GM12875 (cell line): ENCODE data around the gene GP1BA.
"Not testable (repeated sequence)": the region's sequence is repeated elsewhere in the genome, so short reads cannot be mapped to it uniquely, and the experiment has no call there.

Source experiments
- H3K4me3 ChIP-seq: one replicate; pipeline ENCODE4 v1.5.1; 2011; ENCODE audit warnings: low read depth, low read length, control low read depth
- TF ChIP-seq, protein P1 (sequence below): IDR thresholded peaks from 2 replicates; pipeline ENCODE4 v1.5.1; 2011; ENCODE audit warnings: low read depth, mild to moderate bottlenecking, control low read depth, inconsistent platforms, low read length, moderate library complexity, borderline replicate concordance; ENCODE audit not compliant: insufficient read depth

The GP1BA gene

DNA sequence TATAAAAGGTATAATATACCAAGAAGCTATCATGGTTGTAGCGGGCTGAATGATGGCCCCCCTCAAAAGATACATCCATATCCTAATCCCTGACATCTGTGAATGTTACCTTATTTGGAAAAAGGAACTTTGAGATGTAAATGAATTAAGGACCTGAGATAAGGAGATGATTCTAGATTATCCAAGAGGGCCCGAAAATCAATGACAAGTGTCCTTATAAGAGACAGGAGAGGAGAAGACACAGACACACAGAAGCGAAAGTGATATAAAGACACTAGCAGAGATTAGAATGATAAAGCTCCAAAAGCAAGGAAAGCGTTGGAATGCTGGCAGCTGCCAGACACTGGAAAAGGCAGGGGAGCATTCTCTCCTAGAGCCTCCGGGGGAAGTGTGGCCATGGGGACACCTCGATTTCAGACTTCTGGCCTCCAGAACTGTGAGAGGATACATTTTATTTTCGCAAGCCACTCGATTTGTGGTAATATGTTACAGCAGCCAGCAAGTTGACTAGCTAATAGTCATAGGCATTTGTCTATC is 12.5 kb upstream of the GP1BA start:
- TF ChIP-seq, protein P1, sequence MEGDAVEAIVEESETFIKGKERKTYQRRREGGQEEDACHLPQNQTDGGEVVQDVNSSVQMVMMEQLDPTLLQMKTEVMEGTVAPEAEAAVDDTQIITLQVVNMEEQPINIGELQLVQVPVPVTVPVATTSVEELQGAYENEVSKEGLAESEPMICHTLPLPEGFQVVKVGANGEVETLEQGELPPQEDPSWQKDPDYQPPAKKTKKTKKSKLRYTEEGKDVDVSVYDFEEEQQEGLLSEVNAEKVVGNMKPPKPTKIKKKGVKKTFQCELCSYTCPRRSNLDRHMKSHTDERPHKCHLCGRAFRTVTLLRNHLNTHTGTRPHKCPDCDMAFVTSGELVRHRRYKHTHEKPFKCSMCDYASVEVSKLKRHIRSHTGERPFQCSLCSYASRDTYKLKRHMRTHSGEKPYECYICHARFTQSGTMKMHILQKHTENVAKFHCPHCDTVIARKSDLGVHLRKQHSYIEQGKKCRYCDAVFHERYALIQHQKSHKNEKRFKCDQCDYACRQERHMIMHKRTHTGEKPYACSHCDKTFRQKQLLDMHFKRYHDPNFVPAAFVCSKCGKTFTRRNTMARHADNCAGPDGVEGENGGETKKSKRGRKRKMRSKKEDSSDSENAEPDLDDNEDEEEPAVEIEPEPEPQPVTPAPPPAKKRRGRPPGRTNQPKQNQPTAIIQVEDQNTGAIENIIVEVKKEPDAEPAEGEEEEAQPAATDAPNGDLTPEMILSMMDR = no peak
- H3K4me3 ChIP-seq = no peak overlapping the region

DNA sequence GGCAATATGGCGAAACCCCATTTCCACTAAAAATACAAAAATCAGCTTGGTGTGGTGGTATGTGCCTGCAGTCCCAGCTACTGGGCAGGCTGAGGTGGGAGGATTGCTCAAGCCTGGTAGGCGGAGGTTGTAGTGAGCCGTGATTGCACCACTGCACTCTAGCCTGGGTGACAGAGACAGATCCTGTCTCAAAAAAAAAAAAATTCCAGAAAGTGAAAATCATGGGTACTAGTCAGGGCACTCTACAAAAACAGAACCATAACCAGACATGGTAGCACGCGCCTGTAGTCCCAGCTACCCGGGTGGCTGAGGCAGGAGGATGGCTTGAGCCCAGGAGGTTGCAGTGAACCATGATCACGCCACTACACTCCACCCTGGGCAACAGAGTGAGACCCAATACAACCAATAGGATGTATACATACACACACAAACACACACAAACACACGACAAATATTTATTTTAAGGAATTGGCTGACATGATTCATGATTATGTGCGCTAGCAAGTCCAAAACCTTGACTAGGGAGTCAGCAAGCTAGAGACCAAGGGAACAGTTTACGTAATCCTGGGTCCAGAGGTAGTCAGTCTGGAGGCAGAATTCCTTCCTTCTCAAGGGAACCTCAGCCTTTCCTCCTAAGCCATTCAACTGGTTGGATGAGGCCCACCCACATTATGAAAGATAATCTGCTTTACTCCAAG is 11.6 kb upstream of the GP1BA start:
- no peak overlapping the region for H3K4me3 ChIP-seq
- TF ChIP-seq, protein P1 = no peak

GRCh38 chr17:4921320-4921719 is 10.8 kb upstream of the GP1BA start:
- TF ChIP-seq, protein P1 = no peak
- no peak overlapping the region for H3K4me3 ChIP-seq

DNA sequence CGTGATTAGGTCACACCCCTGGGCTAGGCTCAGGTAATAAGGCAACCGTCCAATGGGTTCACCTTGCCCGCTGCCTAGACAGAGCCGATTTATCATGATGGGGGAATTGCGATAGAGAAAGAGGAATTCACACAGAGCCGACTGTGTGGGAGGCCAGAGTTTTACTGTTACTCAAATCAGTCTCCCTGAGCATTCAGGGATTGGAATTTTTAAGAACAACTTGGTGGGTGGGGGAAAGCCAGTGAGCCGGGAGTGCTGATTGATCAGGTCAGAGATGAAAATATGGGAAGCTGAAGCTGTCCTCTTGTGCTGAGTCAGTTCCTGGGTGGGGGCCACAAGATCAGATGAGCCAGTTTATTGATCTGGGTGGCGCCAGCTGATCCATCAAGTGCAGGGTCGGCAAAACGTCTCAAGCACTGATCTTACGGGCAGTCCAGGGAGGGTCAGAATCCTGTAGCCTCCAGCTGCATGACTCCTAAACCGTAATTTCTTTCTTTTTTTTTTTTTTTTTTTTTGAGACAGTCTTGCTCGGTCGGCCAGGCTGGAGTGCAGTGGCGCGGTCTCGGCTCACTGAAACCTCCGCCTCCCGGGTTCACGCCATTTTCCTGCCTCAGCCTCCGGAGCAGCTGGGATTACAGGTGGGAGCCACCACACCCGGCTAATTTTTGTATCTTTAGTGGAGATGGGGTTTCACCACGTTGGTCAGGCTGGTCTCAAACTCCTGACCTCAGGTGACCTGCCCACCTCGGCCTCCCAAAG is 5.3 kb upstream of the GP1BA start:
- H3K4me3 ChIP-seq = not testable (repeated sequence)

DNA sequence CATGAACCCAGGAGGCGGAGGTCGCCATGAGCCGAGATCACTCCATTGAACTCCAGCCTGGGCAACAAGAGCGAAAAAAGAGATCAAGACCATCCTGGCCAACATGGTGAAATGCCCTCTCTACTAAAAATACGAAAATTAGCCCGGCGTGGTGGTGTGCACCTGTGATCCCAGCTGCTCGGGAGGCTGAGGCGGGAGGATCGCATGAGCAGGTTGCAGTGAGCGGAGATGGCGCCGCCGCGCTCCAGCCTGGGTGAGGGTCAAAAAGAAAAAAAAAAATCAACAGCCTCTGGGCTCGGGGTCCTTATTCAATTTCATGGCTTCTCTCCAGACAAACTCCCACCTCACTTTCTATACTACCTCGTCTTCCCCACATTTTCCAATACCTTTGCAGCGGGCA is 3.2 kb upstream of the GP1BA start:
- H3K4me3 ChIP-seq = no peak overlapping the region
- TF ChIP-seq, protein P1 = no peak

- H3K4me3 ChIP-seq = no peak overlapping the region
- TF ChIP-seq, protein P1 = no peak
These were observed 679 bp downstream of the GP1BA start for GRCh38 chr17:4932756-4933155.

DNA sequence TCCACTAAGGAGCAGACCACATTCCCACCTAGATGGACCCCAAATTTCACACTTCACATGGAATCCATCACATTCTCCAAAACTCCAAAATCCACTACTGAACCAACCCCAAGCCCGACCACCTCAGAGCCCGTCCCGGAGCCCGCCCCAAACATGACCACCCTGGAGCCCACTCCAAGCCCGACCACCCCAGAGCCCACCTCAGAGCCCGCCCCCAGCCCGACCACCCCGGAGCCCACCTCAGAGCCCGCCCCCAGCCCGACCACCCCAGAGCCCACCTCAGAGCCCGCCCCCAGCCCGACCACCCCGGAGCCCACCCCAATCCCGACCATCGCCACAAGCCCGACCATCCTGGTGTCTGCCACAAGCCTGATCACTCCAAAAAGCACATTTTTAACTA is 1.6 kb downstream of the GP1BA start:
- TF ChIP-seq, protein P1 = no peak
- no peak overlapping the region for H3K4me3 ChIP-seq
